T-helper 2 cell (primary cell): ENCODE results near the gene CISTR.
"Not testable (repeated sequence)": the region's sequence is repeated elsewhere in the genome, so short reads cannot be mapped to it uniquely, and the experiment has no call there.

ENCODE experiments used
- DNase-seq, 5 experiments: peaks; one replicate each; pipeline versions ENCODE4 v3.0.0 to v3.0.0-alpha.2; 2012 to 2022

The CISTR gene

DNA sequence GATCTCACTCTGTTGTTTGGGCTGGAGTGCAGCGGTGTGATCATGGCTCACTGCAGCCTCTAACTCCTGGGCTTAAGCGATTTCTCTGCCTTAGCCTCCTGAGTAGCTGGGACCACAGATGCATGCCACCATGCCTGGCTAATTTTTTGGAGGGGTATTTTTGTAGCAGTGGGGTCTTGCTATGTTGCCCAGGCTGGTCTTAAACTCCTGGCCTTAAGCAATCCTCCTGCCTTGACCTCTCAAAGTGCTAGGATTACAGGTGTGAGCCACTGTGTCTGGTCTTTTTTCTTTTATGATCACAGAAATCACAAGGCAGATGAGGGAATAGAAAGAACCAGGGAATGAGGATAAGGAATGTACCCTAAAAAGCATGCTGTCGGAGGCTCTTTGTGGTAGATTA is 11.0 kb upstream of the CISTR start:
- DNase-seq, result not testable (repeated sequence)

DNA sequence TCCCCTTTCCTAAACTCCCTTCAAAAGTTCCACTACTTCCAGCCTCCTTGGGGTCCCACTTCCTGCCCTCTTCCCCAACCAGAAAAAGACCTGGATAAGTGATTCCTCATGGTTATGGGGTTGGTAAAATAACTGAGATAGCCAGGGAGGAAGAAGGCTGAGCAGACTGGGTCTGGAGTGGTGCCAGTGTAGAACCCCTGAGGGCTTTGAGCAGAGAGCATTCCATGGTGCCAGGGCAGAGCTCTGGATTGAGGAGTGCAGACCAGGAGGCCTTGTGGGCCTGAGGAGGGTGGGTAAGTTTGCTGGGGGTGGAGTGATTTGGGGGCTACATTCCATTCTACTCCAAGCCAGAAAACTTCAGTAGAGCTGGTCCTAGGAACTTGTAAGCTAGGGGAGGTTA is 9.5 kb upstream of the CISTR start:
- DNase-seq, result no peak

DNA sequence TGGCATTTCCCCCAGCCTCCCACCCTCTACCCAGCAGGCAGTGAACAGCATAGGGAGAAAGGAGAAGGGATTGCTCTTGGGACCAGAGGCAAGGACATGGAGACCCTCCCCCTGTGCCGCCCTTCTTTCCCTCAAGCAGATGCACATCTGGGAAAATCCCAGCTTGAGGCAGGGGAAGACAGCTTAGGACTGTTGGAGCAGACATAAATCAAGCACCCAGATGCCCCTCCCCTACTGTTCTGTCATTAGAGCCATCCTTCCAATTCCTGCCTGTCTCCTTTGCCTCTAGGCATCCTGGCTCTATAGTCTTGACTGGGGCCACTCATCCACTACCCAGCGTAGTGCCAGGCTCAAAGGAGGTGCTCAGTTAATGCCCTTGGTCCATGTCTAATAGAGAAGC is 7.5 kb upstream of the CISTR start:
- DNase-seq, result no peak

DNA sequence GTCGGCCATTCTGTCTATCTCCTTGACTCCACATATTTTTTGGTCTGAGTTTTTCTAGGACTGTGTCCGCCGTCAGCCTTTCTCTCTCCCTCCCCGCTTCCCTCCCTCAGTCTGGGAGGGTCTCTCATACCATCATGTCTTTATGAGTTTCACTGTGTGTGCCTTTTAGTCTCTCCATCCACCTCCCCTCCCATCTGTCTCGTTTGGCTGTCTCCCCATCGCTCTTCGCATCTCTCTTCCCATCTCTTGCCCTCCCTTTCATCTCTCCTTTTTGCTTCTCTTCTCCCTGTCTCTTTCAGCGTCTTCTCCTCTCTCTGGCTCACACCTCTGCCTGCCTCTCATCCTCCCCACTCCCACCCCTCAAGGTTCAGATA is 6.9 kb upstream of the CISTR start:
- DNase-seq, result no peak

DNA sequence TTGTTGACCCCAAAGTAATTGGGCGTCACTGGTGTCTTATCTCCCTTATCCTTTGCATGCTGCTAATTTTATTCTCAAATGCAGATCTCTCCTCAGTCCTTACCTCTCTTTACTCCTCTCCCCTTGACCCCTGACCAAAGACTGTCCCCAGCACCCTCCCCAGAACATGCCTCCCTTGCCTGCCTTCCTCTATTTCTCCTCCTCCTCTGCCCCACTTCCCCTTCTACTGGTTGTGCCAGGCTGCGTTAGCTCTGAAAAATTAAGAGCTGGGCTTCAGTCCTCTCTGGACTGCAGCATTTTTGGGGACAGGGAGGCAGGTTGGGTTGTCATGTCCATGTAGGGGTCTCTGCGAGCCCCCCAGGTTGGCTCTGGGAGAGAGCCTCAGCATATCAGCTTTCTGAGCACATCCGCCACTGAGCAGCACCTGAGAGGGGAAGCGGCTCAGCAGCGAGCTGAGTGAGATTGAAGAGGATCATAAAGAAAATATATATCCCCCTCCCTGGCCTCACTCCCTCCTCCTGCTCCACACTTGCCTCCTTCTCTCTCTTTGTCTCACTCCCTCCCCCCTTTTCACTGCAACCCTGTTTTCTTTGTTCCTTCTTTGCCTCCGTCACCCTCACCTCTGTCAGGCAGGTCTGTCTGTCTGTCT is 6.4 kb upstream of the CISTR start:
- no peak for DNase-seq

DNA sequence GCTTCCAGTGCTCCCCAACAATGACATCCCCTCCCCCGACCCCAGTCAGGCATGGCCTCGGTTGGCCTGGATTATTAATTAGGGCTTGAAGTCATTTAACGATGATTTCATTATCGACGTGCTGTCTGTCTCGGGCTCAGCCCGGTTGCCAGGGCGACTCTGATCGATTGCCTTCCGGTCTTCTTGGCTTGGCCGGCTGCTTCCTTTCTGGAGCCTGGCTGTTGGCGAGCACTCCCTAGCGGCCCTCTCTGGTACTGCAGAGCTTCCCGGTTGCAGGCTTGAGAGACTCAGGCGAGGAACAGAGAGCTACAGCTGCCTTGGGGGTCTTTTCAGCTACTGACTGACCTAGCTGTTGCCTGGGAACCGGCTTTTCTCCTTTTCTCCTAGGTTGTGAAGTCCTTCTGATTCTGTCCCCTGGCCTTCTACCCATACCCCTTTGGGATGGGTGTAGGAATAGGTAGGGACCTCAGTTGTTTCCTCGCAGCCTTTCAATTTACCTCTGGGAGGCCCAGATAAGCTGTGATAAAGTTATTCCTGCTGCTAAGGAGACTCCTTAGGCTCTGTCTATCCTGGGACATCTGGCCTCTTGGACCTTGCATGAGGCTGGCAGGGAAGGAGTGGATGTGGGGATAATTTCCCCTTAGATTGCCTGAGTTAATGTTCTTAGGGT is 5.5 kb upstream of the CISTR start:
- DNase-seq, result peak; percentile 56 to 75 (median 66)

DNA sequence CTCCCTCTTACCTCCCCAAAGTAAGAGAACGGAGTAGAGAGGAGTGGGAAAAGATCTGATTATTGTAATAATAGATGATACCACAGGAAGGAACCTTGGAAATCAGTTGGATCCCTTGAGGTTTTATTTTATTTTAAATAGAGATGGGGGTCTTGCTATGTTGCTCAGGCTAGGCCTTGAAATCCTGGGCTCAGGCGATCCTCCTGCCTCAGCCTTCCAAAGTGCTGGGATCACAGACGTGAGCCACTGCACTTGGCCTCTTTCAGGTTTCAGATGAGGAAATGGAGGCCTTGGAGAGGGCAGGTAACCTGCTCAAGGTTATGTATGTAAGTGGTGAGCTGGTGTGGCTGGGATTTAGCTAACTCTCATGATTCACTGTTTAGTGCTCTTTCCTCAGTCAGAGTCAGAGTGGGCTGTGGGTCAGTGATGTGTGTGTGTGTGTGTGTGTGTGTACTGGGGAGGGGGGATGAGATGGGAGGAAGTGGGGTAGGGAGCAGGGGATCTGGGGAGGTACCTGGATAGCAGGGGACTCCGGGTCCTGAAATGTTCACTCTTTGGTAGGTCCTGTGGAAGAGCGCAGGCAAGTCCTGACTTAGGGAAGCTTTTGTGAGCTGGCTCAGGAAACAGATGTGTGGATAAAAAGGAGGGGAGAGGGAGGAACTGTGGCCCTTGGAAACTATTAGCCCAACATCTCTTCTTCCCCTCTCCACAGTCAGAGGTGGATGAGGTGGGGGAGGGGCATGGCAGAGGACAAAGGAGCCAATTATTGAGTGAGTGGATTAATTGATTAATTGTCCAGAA is 4.7 kb upstream of the CISTR start:
- no peak for DNase-seq

DNA sequence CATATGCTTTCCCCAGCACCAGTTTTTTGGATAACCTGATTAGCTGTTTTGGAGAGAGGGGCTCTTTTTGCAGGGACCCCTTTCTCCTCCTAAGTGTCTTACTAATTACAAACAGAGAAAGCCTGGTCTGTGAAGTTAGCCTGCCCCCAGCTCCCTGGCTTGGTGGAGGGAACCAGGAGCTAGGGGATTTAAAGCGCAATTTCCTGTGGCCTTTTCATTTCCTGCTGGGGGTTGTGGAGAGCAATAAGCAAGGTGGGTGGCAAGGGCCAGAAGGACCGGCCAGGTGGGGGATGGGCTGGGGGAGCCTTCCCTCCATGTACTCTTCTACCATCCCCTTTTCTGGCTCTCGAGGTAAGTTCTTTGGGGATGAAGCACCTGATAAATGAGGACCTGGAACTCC is 4.1 kb upstream of the CISTR start:
- no peak for DNase-seq

DNA sequence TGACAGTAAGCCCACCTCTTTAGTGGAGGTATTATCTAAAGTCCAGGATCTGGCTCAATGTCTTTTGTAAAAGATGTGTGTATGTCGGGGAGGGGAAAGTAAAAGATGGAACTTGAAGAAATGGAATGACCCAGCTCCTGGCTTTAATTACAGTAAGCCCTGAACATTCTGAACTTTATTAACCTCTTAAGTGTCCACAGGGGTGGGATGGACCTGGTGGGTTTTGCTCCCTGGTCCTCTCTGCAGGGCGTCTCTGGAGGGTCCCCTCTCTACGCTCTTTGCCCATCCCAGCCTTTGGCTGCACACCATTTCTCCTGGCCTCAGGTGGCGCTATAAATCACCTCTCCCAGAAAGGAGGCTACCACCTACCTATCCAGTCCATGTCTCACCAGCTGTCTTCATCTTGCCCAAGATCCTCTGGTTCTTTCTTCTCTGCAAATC is 3.7 kb upstream of the CISTR start:
- DNase-seq, result no peak

DNA sequence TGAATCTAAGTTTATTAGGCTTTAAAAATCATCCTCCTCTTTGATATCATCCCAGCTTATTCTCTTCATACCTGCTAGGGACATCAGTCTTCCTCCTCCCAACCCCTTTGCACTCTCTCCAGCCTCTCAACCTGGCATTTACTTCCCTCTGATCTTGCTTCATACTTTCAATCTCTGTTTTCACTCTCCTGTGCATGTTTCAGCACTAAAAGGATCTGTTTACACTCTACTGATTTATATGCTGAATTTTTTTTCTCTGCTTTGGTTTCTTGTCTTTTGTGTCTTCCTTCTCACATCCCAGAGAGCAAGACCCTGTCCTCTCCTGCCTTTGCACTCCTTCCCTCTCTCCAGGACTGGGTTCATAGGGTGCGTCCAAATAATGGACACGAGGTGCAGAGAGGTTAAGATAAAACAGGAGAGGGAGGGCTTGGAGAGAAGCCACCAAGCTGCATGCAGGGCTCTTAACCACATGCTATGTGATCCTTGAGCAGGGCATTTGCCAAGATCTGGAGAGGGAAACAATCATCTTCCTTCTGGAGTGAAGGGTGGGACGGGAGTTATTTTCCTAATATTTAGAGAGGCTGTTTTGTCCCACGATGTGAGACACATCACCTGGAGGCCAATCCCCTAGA is 3.0 kb upstream of the CISTR start:
- no peak for DNase-seq

DNA sequence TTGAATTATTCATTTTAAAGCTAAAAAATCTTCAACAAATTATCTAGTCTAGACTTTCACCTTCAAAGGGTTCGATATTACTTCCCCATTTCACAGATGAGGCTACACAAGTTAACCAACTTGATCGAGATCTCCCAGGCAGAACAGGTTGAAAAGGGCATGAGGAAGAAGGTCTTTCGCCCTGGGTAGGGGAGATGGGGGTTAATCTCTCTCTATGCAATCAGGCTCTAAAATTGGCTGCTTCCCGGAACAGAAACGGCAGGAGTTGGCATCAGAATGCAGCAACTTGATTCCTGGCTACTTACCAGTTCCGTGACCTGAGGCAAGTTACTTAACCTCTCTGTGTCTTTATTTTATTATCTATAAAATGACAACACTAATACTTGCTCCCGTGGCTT is 2.4 kb upstream of the CISTR start:
- no peak for DNase-seq

DNA sequence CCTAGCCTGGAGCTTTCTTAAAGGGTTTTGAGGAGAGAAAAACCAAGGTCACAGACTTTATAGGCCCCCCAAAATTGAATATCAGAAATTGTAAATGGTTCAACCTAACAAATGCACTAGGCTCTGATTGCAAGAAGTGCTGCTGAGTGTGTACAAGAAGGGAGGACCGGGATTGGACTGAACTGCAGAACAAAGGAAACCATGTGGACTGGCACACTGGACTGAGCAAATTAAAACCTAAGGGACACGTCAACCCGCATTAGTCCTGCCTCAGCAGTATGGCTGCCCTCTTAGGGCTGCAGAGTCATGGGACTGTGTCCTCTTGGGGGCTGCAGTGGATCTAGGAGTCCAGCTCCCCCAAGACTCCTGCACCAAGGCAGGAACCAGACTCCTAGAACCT is 842 bp upstream of the CISTR start:
- DNase-seq, result no peak

DNA sequence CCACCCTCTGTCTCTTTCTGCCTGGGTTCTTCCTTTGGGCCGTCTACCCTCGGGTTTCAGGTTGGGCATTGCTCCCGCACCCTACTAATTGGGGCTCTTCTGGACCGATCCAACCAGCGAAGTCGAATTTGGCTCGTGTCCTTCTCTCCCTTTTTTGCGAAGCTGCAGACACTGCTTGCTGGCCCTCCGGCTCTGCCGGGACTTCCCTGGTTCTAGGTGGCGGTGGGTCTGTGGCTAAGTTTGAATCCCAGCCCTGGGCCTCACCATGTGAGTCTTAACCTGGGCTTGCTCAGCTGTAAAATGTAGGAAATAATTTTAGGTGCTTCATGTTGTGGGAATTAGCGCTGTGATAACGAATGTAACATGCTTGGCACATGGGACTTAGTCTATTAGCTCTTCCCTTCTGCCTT is 418 bp upstream of the CISTR start:
- DNase-seq, result no peak

DNA sequence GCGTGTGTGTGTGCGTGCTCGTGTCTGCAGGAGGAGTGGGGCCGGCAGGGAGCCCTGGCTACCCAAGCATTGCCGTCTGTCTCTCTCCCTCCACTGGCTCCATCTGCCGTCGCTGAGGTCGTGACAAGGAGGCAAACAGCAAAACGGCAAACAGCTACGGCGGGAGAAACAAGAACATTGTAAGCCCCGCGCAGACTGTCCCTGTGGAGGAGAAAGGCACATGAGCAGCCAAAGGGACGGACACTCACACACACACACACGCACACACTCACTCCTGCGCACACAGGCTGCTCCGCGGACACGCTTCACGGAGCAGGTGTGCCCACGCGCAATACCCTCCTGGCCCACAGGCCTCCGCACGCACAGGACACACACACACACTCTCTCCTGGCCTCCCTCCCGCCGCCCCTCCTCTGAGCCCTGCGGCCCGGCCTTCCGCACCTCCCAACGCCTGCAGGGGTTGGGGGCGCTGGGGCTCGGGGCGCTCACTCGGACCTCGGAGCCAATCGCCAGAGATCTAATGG is 905 bp downstream of the CISTR start:
- no peak for DNase-seq

DNA sequence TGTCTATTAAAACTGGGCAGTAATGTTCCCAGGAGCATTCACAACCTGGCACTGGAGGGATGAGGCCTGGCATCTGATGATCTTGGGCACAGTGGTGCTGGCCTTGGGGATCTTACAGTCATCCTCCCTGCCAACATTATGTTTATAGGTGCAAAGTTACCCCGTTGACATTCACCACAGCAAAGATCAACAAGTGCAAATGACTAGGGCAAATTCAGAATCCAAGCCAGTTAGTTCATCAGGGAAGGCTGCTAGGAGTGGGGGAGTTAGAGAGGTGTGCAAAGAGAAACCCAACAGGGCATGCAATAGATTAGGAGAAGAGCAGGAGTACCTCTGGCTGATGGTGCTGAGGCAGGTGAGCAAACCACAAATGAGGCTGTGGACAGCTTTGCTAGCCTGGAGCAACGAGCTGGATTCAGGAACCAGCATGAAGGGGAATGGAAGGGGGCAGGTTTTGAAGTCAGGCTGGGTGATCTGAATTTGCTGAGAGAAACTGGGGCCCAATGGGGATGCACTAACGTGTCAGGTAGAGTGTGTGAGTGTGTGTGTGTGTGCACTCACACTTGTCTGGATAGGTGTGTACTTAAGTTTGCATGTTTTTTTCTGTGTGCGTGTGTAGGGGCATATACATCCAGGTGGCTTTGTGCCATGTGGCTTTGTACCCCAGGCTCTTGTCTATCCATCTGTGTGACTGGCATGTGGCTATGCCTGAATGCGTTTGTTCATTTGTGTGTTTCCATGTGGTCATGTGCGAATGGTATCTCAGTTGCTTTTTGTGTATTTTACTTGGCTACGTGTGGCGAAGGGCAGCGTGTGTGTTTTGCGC is 1.6 kb downstream of the CISTR start:
- no peak for DNase-seq

DNA sequence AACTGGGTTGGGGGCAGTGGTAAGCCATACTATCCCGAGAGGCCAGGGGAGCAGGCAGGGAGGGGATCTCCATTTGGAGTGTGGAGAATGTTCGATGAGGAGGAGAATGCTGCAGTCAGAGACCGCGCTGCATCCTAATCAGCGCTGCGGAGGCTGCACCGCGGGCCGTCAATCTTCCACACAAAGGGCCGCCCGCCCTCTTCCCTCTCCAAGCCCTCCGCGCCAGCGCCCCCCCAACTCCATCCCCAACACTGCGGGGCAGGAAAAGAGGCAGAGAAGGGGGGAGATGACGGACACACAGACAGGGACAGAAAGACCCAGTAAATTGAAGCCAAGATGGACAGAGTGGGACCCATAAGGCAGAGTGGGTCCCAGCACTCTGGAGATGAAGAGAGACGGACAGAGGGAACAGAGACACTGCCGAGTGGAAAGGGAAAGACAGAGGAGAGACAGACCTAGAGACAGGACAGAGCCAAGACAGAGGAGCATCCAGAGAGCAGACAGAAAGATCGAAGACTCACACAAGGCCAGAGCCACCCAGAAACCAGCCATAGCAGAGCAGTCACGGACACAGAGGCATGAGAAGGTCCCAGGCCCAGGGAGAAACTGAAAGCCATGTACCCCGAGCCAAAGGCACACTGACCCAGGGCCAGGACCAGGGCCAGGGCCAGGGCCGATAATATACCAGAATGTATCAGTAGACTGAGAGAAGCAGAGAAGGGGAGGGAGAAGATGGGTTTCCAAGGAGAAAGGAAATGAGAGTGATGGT is 3.5 kb downstream of the CISTR start:
- DNase-seq, result no peak

DNA sequence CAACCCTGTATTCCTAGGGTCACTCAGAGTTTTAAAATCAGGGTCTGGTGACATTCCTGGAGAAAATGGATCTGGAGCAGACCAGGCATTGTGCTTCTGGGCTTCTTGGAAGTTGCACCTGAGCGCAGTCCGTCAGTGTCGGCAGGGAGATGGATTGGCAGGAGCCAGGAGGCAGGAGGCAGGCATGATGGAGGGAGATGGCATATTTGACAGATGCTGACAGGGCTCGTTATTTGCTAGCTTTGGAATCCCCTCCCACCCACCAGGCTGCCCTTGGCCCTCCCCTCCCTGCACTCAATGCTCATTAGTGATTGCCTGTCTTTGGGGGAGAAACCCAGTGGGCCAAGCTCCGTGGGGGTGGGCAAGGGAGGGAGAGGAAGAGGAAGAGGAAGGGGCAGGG is 4.7 kb downstream of the CISTR start:
- no peak for DNase-seq

DNA sequence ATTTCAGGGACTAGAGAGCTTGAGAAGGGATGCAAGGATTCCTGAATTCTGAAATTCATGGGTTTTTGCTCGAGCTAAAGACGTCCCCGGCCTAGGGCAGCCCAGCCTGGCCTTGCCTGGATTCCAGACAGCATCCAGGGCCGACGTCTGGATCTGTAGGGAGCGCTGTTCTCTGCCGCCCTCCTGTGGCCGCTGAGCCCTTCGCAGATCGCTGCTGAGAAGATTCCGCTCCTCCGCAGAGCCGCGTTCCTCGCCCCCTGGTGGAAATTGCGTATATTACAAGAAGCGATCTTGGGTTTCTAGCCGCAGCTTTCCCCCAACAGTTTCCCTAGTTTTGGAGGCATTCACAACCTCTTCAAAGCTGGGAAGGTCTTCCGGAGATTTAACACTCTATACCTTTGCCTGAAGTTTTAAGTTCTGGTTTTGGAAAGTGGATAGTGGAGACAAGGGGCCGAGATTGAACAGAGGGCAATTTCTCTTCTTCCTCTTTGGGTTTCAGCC is 5.1 kb downstream of the CISTR start:
- peak; percentile 76 to 83 (median 78) for DNase-seq

DNA sequence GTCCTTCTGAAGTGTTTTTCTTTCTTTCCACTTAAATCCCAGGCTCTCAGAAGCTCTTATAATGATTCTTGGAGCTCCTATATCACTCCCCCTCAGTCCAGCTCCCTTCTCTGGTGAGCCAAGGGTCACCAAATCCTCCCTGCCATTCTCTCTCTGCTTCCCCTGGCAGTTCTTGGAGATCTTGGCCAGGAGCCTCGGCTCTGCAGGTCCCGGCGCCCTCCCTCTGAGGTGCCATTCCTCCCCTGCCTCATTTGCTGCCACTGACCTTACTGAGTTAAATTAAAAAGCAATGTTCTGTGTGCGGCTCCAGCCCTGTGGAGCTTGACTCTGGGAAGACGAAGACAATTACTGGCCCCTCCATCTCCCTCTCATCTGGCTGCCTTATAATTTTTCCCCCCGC is 7.0 kb downstream of the CISTR start:
- DNase-seq, result no peak

DNA sequence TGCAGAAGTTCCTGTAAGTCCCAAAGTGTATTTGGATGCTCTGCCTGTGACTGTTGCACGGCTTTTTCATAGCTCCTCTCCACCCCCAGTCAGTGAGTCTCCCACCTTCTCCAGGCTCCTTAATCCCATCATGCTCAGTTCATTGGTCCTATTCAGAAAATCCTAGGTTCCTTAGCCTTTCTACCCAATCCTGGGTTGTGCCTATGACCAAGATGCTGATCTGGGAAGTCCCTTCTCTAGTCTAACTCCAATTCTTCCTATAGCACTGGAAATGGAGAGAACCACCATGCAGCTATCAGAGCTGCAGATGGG is 7.7 kb downstream of the CISTR start:
- DNase-seq, result no peak
